BE2C (cell line): ENCODE results near the gene FCRLA.

ENCODE experiments used
- DNase-seq: peaks from one replicate; pipeline ENCODE4 v3.0.0-alpha.2; 2020
- H3K27me3 ChIP-seq: fragments of 250-450 bp; sonication (Bioruptor Pico); 2 replicates; pipeline ENCODE4 v1.5.1; 2020; ENCODE audit warnings: mild to moderate bottlenecking
- H3K36me3 ChIP-seq: fragments of 250-450 bp; sonication (Bioruptor Pico); 2 replicates; pipeline ENCODE4 v1.5.1; 2020; ENCODE audit warnings: mild to moderate bottlenecking
- H3K4me1 ChIP-seq: fragments of 250-450 bp; sonication (Bioruptor Pico); 2 replicates; pipeline ENCODE4 v1.5.1; 2020
- H3K4me3 ChIP-seq: 2 replicates; pipeline ENCODE4 v1.5.1; 2011; ENCODE audit warnings: low read depth, low read length
- H3K9me3 ChIP-seq: fragments of 250-450 bp; sonication (Bioruptor Pico); 2 replicates; pipeline ENCODE4 v1.5.1; 2020
- CTCF ChIP-seq: IDR thresholded peaks from 2 replicates; pipeline ENCODE4 v1.5.1; 2012; ENCODE audit warnings: mild to moderate bottlenecking, low read depth, low read length

FCRLA gene

GRCh38 chr1:161702250-161702649 is 4.8 kb upstream of the FCRLA start:
- H3K4me1 ChIP-seq = no peaks in the 10 kb centered on the region
- no peak overlapping the region for H3K4me3 ChIP-seq
- no peak for TF ChIP-seq CTCF
- H3K9me3 ChIP-seq = no peaks in the 10 kb centered on the region
- H3K36me3 ChIP-seq = no peaks in the 10 kb centered on the region
- peaks cover 3% of the 10 kb centered on the region; the same call in 1 of the 2 replicates for H3K27me3 ChIP-seq
- no peak for DNase-seq

GRCh38 chr1:161705537-161705936 is 1.5 kb upstream of the FCRLA start:
- H3K4me3 ChIP-seq = no peak overlapping the region
- no peaks in the 10 kb centered on the region for H3K9me3 ChIP-seq
- TF ChIP-seq CTCF = no peak
- H3K36me3 ChIP-seq = no peaks in the 10 kb centered on the region
- DNase-seq = no peak
- H3K27me3 ChIP-seq = peaks cover 3% of the 10 kb centered on the region
- H3K4me1 ChIP-seq = no peaks in the 10 kb centered on the region

- no peaks in the 10 kb centered on the region for H3K36me3 ChIP-seq
- no peaks in the 10 kb centered on the region for H3K9me3 ChIP-seq
- no peaks in the 10 kb centered on the region for H3K4me1 ChIP-seq
- no peak for TF ChIP-seq CTCF
- H3K4me3 ChIP-seq = no peak overlapping the region
- peaks cover 3% of the 10 kb centered on the region for H3K27me3 ChIP-seq
- no peak for DNase-seq
Observed at GRCh38 chr1:161706113-161706481, 932 bp upstream of the FCRLA start.

GRCh38 chr1:161707503-161707902 is 474 bp downstream of the FCRLA start:
- no peaks in the 10 kb centered on the region; the same call in 1 of the 2 replicates for H3K27me3 ChIP-seq
- no peaks in the 10 kb centered on the region for H3K9me3 ChIP-seq
- DNase-seq = no peak
- TF ChIP-seq CTCF = no peak
- no peak overlapping the region for H3K4me3 ChIP-seq
- no peaks in the 10 kb centered on the region for H3K36me3 ChIP-seq
- H3K4me1 ChIP-seq = no peaks in the 10 kb centered on the region

- H3K4me3 ChIP-seq = no peak overlapping the region
- no peaks in the 10 kb centered on the region for H3K36me3 ChIP-seq
- H3K27me3 ChIP-seq = no peaks in the 10 kb centered on the region; the same call in 1 of the 2 replicates
- no peak for TF ChIP-seq CTCF
- H3K4me1 ChIP-seq = no peaks in the 10 kb centered on the region
- no peaks in the 10 kb centered on the region for H3K9me3 ChIP-seq
- no peak for DNase-seq
Observed at GRCh38 chr1:161709373-161709772, 2.3 kb downstream of the FCRLA start.

- no peaks in the 10 kb centered on the region for H3K4me1 ChIP-seq
Observed at GRCh38 chr1:161710560-161710959, 3.5 kb downstream of the FCRLA start.

More at GRCh38 chr1:161710560-161710959, 3.5 kb downstream of the FCRLA start:
- H3K36me3 ChIP-seq = no peaks in the 10 kb centered on the region
- DNase-seq = no peak
- H3K9me3 ChIP-seq = no peaks in the 10 kb centered on the region
- H3K27me3 ChIP-seq = peaks cover 5% of the 10 kb centered on the region
- H3K4me3 ChIP-seq = no peak overlapping the region
- TF ChIP-seq CTCF = no peak
